K562 treated with DMSO at 1 percent for 12 hours (cell line): ENCODE data around the gene RHOF. TPM values are rescaled to one million over a fixed set of nuclear protein-coding genes. Genes with fewer than 3 reads are reported as not detected.

Source experiments
- total RNA-seq: library from RNA; unstranded; fragments of 300-600 nt; gene quantifications from 2 replicates; pipeline ENCODE4 v1.2.3, GENCODE V29; 2022; ENCODE audit not compliant: insufficient read depth

Gene RHOF
- total RNA-seq = 1.3 and 2.9 TPM in 2 replicates

GRCh38 chr12:121793440-121793837 is at the start of gene RHOF:
TSS of gene RHOF (minus strand) at chr12:121793688. CDS start at chr12:121793633, 55 bp downstream.

GRCh38 chr12:121803861-121804416 is 10.5 kb upstream of the RHOF start, which contains the start of gene SETD1B:
TSS of gene SETD1B (plus strand) at chr12:121804009. CDS start at chr12:121804738, 729 bp downstream.

Other genes with a start within 250 kb of the RHOF start
- gene KDM2B, start 212.7 kb downstream of the RHOF start, total RNA-seq = 14.5 and 39.8 TPM in 2 replicates
- gene ORAI1, start 167.2 kb downstream of the RHOF start, total RNA-seq = 67.3 and 70.7 TPM in 2 replicates
- 0.56 TPM in 1 of 2 replicates, not detected in the other for gene MORN3, start 124.0 kb downstream of the RHOF start, total RNA-seq
- 5.4 and 11.5 TPM in 2 replicates for gene TMEM120B, start 80.9 kb downstream of the RHOF start, total RNA-seq
- 1.5 and 10.0 TPM in 2 replicates for gene SETD1B, start 10.3 kb upstream of the RHOF start, total RNA-seq
- gene HPD, start 65.2 kb upstream of the RHOF start, total RNA-seq = not detected in 2 replicates
- gene PSMD9, start 95.1 kb upstream of the RHOF start, total RNA-seq = 97.3 and 113 TPM in 2 replicates
- gene CFAP251, start 124.9 kb upstream of the RHOF start, total RNA-seq = 10.1 and 18.1 TPM in 2 replicates
- 8.0 and 22.2 TPM in 2 replicates for gene BCL7A, start 228.2 kb upstream of the RHOF start, total RNA-seq